IMR-90 (cell line): ENCODE data around the gene TMEM131L. TPM values are rescaled to one million over a fixed set of nuclear protein-coding genes. Genes with fewer than 3 reads are reported as not detected.

Experiments used
- ATAC-seq: fragments of 200-7000 bp; cut with Tn5 transposase; 2 replicates; pipeline ENCODE4 v1.9.1; 2020; ENCODE audit warnings: low read depth, mild to moderate bottlenecking, moderate library complexity
- BruUV-seq: library from RNA; stranded (reverse); fragments of 400-500 nt; replicated peaks from 2 replicates; lab custom pipeline; 2021; lab: Mats Ljungman, UMichigan
- CTCF ChIA-PET: fragments of 300-600 bp; formaldehyde crosslinking; extraction: SDS; loops from one replicate; lab custom pipeline; 2021; ENCODE audit warnings: antibody characterized with exemption; lab: Yijun Ruan, JAX
- POLR2A ChIA-PET: fragments of 300-600 bp; sonication (Branson Sonifier 250); formaldehyde crosslinking; loops from one replicate; lab custom pipeline; 2022; ENCODE audit warnings: antibody characterized with exemption; ENCODE audit not compliant: unreplicated experiment; lab: Charles Lee
- DNase-seq: peaks from one replicate; pipeline ENCODE4 v3.0.0; 2013
- H2AFZ ChIP-seq: replicated peaks from 2 replicates; pipeline ENCODE3; 2013; ENCODE audit warnings: low read length, mild to moderate bottlenecking; ENCODE audit not compliant: poor library complexity
- H2AK5ac ChIP-seq: 2 replicates; pipeline ENCODE4 v1.6.1; 2013; ENCODE audit warnings: low read depth, low read length, inconsistent platforms
- H2AK9ac ChIP-seq: replicated peaks from 2 replicates; pipeline ENCODE3; 2013; ENCODE audit warnings: mild to moderate bottlenecking, low read depth, low read length, moderate library complexity; ENCODE audit not compliant: poor library complexity
- H2BK120ac ChIP-seq: 2 replicates; pipeline ENCODE4 v1.6.1; 2013; ENCODE audit warnings: low read depth, low read length, inconsistent platforms
- H2BK15ac ChIP-seq: 3 replicates; pipeline ENCODE4 v1.6.1; 2013; ENCODE audit warnings: low read depth, low read length, inconsistent platforms
- H2BK20ac ChIP-seq: 2 replicates; pipeline ENCODE4 v1.6.1; 2013; ENCODE audit warnings: low read depth, mild to moderate bottlenecking, inconsistent platforms, low read length, moderate library complexity
- H2BK5ac ChIP-seq: 2 replicates; pipeline ENCODE4 v1.6.1; 2013; ENCODE audit warnings: mild to moderate bottlenecking, low read depth, low read length, inconsistent platforms; ENCODE audit not compliant: poor library complexity, severe bottlenecking
- H3K14ac ChIP-seq: replicated peaks from 2 replicates; pipeline ENCODE4 v1.6.1; 2013; ENCODE audit warnings: low read depth, low read length, inconsistent platforms
- H3K18ac ChIP-seq: 2 replicates; pipeline ENCODE4 v1.6.1; 2013; ENCODE audit warnings: low read depth, low read length, control low read depth
- H3K23ac ChIP-seq: 2 replicates; pipeline ENCODE4 v1.6.1; 2013; ENCODE audit warnings: low read depth, low read length, inconsistent platforms
- H3K27ac ChIP-seq: 2 replicates; pipeline ENCODE4 v1.5.1; 2013; ENCODE audit warnings: mild to moderate bottlenecking, control low read depth, low read length; ENCODE audit not compliant: insufficient read depth
- H3K27me3 ChIP-seq: 2 replicates; pipeline ENCODE4 v1.6.1; 2013; ENCODE audit warnings: low read length; ENCODE audit not compliant: control insufficient read depth, insufficient read depth
- H3K36me3 ChIP-seq: 2 replicates; pipeline ENCODE4 v1.6.1; 2013; ENCODE audit warnings: low read length, mixed read lengths; ENCODE audit not compliant: control insufficient read depth, insufficient read depth
- H3K4ac ChIP-seq: 2 replicates; pipeline ENCODE4 v1.6.1; 2013; ENCODE audit warnings: low read depth, low read length, inconsistent platforms
- H3K4me1 ChIP-seq: 2 replicates; pipeline ENCODE4 v1.6.1; 2013; ENCODE audit warnings: low read length, mixed read lengths; ENCODE audit not compliant: control insufficient read depth, insufficient read depth
- H3K4me2 ChIP-seq: 2 replicates; pipeline ENCODE4 v1.6.1; 2013; ENCODE audit warnings: low read depth, mild to moderate bottlenecking, control low read depth, low read length, moderate library complexity
- H3K4me3 ChIP-seq: 2 replicates; pipeline ENCODE4 v1.5.1; 2013; ENCODE audit warnings: low read depth, mild to moderate bottlenecking, control low read depth, low read length, moderate library complexity; ENCODE audit not compliant: insufficient read depth
- H3K56ac ChIP-seq: 2 replicates; pipeline ENCODE4 v1.6.1; 2013; ENCODE audit warnings: low read length, inconsistent platforms; ENCODE audit not compliant: insufficient read depth; ENCODE audit errors: extremely low read depth
- H3K79me1 ChIP-seq, 2 experiments: 2 replicates each; pipeline ENCODE4 v1.6.1; 2013; ENCODE audit warnings: low read length in 2 of 2, inconsistent platforms in 1 of 2, low read depth in 1 of 2
- H3K9ac ChIP-seq: 2 replicates; pipeline ENCODE4 v1.6.1; 2013; ENCODE audit warnings: low read depth, low read length, control low read depth
- H3K9me1 ChIP-seq: 2 replicates; pipeline ENCODE4 v1.6.1; 2013; ENCODE audit warnings: low read length, inconsistent platforms; ENCODE audit not compliant: insufficient read depth
- H3K9me3 ChIP-seq: 2 replicates; pipeline ENCODE4 v1.6.1; 2013; ENCODE audit warnings: low read length; ENCODE audit not compliant: control insufficient read depth, insufficient read depth
- H4K20me1 ChIP-seq: 2 replicates; pipeline ENCODE4 v1.6.1; 2013; ENCODE audit warnings: low read length, inconsistent platforms; ENCODE audit not compliant: insufficient read depth
- H4K5ac ChIP-seq: 2 replicates; pipeline ENCODE4 v1.6.1; 2013; ENCODE audit warnings: mild to moderate bottlenecking, low read depth, low read length, control low read depth
- H4K8ac ChIP-seq, 2 experiments: 2 replicates each; pipeline ENCODE4 v1.6.1; 2013; ENCODE audit warnings: low read depth in 2 of 2, low read length in 2 of 2, control low read depth in 1 of 2, inconsistent platforms in 1 of 2
- H4K91ac ChIP-seq: 2 replicates; pipeline ENCODE4 v1.6.1; 2013; ENCODE audit warnings: low read depth, low read length, inconsistent platforms; ENCODE audit not compliant: insufficient read depth
- BHLHE40 ChIP-seq: fragments of 150-350 bp; IDR thresholded peaks from 2 replicates; pipeline ENCODE4 v1.6.1; 2016; ENCODE audit warnings: mild to moderate bottlenecking, low read depth, low read length
- CEBPB ChIP-seq: IDR thresholded peaks from 2 replicates; pipeline ENCODE4 v1.6.1; 2012; ENCODE audit warnings: low read depth, low read length, improper control_type of control experiment
- CHD1 ChIP-seq: IDR thresholded peaks from 2 replicates; pipeline ENCODE4 v1.6.1; 2012; ENCODE audit warnings: low read depth, low read length, improper control_type of control experiment
- FOS ChIP-seq: fragments of 150-350 bp; IDR thresholded peaks from 2 replicates; pipeline ENCODE4 v1.6.1; 2016; ENCODE audit warnings: low read depth, low read length
- MAFK ChIP-seq: IDR thresholded peaks from 2 replicates; pipeline ENCODE4 v1.6.1; 2012; ENCODE audit warnings: low read depth, low read length, improper control_type of control experiment
- MAZ ChIP-seq: IDR thresholded peaks from 2 replicates; pipeline ENCODE4 v1.6.1; 2012; ENCODE audit warnings: low read depth, mild to moderate bottlenecking, low read length, improper control_type of control experiment, moderate library complexity, borderline replicate concordance
- MXI1 ChIP-seq: IDR thresholded peaks from 2 replicates; pipeline ENCODE4 v1.6.1; 2012; ENCODE audit warnings: low read depth, mild to moderate bottlenecking, low read length, moderate library complexity, borderline replicate concordance
- NFE2L2 ChIP-seq: fragments of 150-350 bp; IDR thresholded peaks from 2 replicates; pipeline ENCODE4 v1.6.1; 2016; ENCODE audit warnings: low read depth, mild to moderate bottlenecking, low read length
- POLR2A ChIP-seq: IDR thresholded peaks from 2 replicates; pipeline ENCODE4 v1.6.1; 2012; ENCODE audit warnings: mild to moderate bottlenecking, low read depth, low read length
- RAD21 ChIP-seq: IDR thresholded peaks from 2 replicates; pipeline ENCODE4 v1.6.1; 2012; ENCODE audit warnings: low read length, improper control_type of control experiment
- RCOR1 ChIP-seq: IDR thresholded peaks from 2 replicates; pipeline ENCODE4 v1.6.1; 2012; ENCODE audit warnings: mild to moderate bottlenecking, low read length, improper control_type of control experiment; ENCODE audit not compliant: insufficient replicate concordance
- RFX5 ChIP-seq: IDR thresholded peaks from 2 replicates; pipeline ENCODE4 v1.8.0; 2012; ENCODE audit warnings: low read depth, mild to moderate bottlenecking, low read length, moderate library complexity
- SMC3 ChIP-seq: fragments of 150-350 bp; IDR thresholded peaks from 2 replicates; pipeline ENCODE4 v1.6.1; 2016; ENCODE audit warnings: low read depth, mild to moderate bottlenecking, antibody characterized with exemption, low read length, moderate library complexity
- WGBS, 2 experiments: methylation state at CpG; one replicate each; pipeline versions ENCODE4 v1.1.5 to v1.1.7; 2013; ENCODE audit warnings: missing lambda C conversion rate in 2 of 2; ENCODE audit not compliant: insufficient read length in 1 of 2; ENCODE audit errors: extremely low coverage in 2 of 2; 5-methylcytosine and 5-hydroxymethylcytosine counted together
- dilution Hi-C: fragments of 300-500 bp; cut with HindIII; formaldehyde crosslinking; loops from one replicate; pipeline ENCODE4 v1.14.3; 2018; ENCODE audit warnings: low sequenced_read_pairs; ENCODE audit not compliant: unreplicated experiment
- in situ Hi-C: fragments of 300-500 bp; cut with MboI; formaldehyde crosslinking; loops from 3 replicates; pipeline ENCODE4 v1.14.3; 2019; ENCODE audit warnings: low sequenced_read_pairs, inconsistent platforms, mixed read lengths
- intact Hi-C: fragments of 100-400 bp; cut with micrococcal nuclease; formaldehyde crosslinking; loops from 2 replicates; pipeline ENCODE4 v1.10.0; 2022
- polyA plus RNA-seq, 3 experiments: library from polyadenylated mRNA; depleted of rRNA; stranded (reverse); fragments of >200 nt; gene quantifications; 2 replicates each; pipeline ENCODE4 v1.2.3, GENCODE V29; 2012; ENCODE audit warnings: low replicate concordance in 1 of 3
- total RNA-seq: library from RNA; depleted of rRNA; stranded (reverse); fragments of >200 nt; gene quantifications from 2 replicates; pipeline ENCODE4 v1.2.3, GENCODE V29; 2012
- TF ChIP-seq, protein P1 (sequence below): fragments of 150-350 bp; IDR thresholded peaks from 2 replicates; pipeline ENCODE4 v1.6.1; 2016; ENCODE audit warnings: low read depth, mild to moderate bottlenecking, low read length, moderate library complexity, borderline replicate concordance
- TF ChIP-seq, protein P2 (sequence below): conservative IDR thresholded peaks from 2 replicates; pipeline ENCODE4 v1.5.1; 2012; ENCODE audit warnings: mild to moderate bottlenecking, low read depth, low read length, improper control_type of control experiment
- TF ChIP-seq, protein P3 (sequence below): fragments of 150-350 bp; IDR thresholded peaks from 2 replicates; pipeline ENCODE4 v1.6.1; 2017; ENCODE audit warnings: mild to moderate bottlenecking, antibody characterized with exemption, low read length, low read depth

Gene TMEM131L
- total and polyA plus RNA-seq, 2 of the 4 experiments (the other 2 are of a cell fraction), result 8.4 to 23.8 TPM

DNA sequence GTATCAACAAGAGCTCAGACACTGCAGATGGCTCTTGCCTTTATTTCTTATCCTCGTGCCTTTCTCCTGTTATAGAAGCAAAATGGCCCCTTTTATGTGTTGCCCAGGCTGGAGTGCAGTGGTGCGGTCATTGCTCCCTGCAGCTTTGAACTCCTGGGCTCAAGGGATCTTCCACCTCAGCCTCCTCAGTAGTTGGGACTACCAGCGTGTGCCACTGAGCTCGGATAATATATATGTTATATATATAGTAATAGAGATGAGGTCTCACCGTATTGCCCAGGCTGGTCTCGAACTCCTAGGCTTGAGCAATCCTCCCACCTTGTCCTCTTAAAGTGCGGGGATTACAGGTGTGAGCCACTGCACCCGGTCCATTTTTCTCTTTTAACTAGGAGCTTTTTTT lies 79.7 kb downstream of the TMEM131L start:
- Histone ChIP-seq H4K91ac (no peak overlapping the region), H2BK20ac (no peak overlapping the region), H3K9ac (no peak overlapping the region), H4K5ac (no peak overlapping the region), H2AK9ac (no peak overlapping the region), H3K79me1 (peaks cover 14 to 18% of the 10 kb centered on the region in 2 experiments; a peak in 2 of 4 replicates), H2BK5ac (no peak overlapping the region), H3K4me2 (no peak overlapping the region), H3K4me1 (peaks cover 6% of the 10 kb centered on the region), H3K14ac (no peak overlapping the region), H2BK120ac (no peak overlapping the region), H3K23ac (no peak overlapping the region), H3K4ac (no peak overlapping the region), H4K20me1 (peaks cover 8% of the 10 kb centered on the region; the same call in 1 of the 2 replicates), H4K8ac (no peak overlapping the region), H3K36me3 (no peaks in the 10 kb centered on the region), H3K27me3 (no peaks in the 10 kb centered on the region), H3K56ac (no peak overlapping the region), H3K18ac (no peak overlapping the region), H2AFZ (no peak overlapping the region), H3K9me1 (peaks cover 11% of the 10 kb centered on the region), H2AK5ac (no peak overlapping the region), H2BK15ac (no peak overlapping the region), H3K4me3 (no peak overlapping the region), H3K27ac (no peak overlapping the region), H3K9me3 (no peaks in the 10 kb centered on the region)
- no CpG with 5 or more reads among the region's 8 CpGs for WGBS, 2 experiments
- CTCF ChIA-PET, result no interaction called here
- ATAC-seq (no peak), DNase-seq (no peak)
- in situ Hi-C loops, result no loop called here
- TF ChIP-seq, protein P1, sequence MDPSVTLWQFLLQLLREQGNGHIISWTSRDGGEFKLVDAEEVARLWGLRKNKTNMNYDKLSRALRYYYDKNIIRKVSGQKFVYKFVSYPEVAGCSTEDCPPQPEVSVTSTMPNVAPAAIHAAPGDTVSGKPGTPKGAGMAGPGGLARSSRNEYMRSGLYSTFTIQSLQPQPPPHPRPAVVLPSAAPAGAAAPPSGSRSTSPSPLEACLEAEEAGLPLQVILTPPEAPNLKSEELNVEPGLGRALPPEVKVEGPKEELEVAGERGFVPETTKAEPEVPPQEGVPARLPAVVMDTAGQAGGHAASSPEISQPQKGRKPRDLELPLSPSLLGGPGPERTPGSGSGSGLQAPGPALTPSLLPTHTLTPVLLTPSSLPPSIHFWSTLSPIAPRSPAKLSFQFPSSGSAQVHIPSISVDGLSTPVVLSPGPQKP, result no peak
- no peak for TF ChIP-seq RCOR1
- TF ChIP-seq RAD21, result no peak
- no peak for TF ChIP-seq NFE2L2
- TF ChIP-seq FOS, result no peak
- TF ChIP-seq SMC3, result no peak
- TF ChIP-seq CHD1, result no peak
- TF ChIP-seq BHLHE40, result no peak
- TF ChIP-seq, protein P2, sequence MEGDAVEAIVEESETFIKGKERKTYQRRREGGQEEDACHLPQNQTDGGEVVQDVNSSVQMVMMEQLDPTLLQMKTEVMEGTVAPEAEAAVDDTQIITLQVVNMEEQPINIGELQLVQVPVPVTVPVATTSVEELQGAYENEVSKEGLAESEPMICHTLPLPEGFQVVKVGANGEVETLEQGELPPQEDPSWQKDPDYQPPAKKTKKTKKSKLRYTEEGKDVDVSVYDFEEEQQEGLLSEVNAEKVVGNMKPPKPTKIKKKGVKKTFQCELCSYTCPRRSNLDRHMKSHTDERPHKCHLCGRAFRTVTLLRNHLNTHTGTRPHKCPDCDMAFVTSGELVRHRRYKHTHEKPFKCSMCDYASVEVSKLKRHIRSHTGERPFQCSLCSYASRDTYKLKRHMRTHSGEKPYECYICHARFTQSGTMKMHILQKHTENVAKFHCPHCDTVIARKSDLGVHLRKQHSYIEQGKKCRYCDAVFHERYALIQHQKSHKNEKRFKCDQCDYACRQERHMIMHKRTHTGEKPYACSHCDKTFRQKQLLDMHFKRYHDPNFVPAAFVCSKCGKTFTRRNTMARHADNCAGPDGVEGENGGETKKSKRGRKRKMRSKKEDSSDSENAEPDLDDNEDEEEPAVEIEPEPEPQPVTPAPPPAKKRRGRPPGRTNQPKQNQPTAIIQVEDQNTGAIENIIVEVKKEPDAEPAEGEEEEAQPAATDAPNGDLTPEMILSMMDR, result no peak
- TF ChIP-seq MAFK, result no peak
- no peak for TF ChIP-seq MAZ
- no peak for TF ChIP-seq RFX5
- TF ChIP-seq POLR2A, result no peak
- no peak for TF ChIP-seq MXI1
- TF ChIP-seq CEBPB, result no peak
- TF ChIP-seq, protein P3, sequence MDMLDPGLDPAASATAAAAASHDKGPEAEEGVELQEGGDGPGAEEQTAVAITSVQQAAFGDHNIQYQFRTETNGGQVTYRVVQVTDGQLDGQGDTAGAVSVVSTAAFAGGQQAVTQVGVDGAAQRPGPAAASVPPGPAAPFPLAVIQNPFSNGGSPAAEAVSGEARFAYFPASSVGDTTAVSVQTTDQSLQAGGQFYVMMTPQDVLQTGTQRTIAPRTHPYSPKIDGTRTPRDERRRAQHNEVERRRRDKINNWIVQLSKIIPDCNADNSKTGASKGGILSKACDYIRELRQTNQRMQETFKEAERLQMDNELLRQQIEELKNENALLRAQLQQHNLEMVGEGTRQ, result no peak
- dilution Hi-C loops, result no loop called here
- BruUV-seq, result no TSS peak
- POLR2A ChIA-PET, result no interaction called here
- intact Hi-C loops, result no loop called here
